Loucy (cell line): ENCODE data around the gene RAD51B.

Source experiments
- H2AFZ ChIP-seq: fragments of 200-600 bp; sonication (generic); 2 replicates; pipeline ENCODE4 v1.6.0; 2016; ENCODE audit warnings: antibody characterized with exemption, mild to moderate bottlenecking, low read length, moderate library complexity
- H3F3A ChIP-seq: fragments of 200-600 bp; 2 replicates; pipeline ENCODE4 v1.6.0; 2016; ENCODE audit warnings: antibody characterized with exemption, low read depth, mild to moderate bottlenecking
- H3K27me3 ChIP-seq: fragments of 200-600 bp; sonication (generic); 2 replicates; pipeline ENCODE4 v1.6.1; 2014; ENCODE audit warnings: low read length, mild to moderate bottlenecking; ENCODE audit not compliant: insufficient read depth, poor library complexity, severe bottlenecking
- H3K36me3 ChIP-seq: fragments of 200-600 bp; sonication (generic); 2 replicates; pipeline ENCODE4 v1.6.1; 2016; ENCODE audit warnings: low read length; ENCODE audit not compliant: insufficient read depth
- H3K4me1 ChIP-seq: fragments of 200-600 bp; sonication (generic); 2 replicates; pipeline ENCODE4 v1.5.1; 2014; ENCODE audit warnings: low read length, mild to moderate bottlenecking; ENCODE audit not compliant: insufficient read depth, poor library complexity, severe bottlenecking
- H3K4me2 ChIP-seq: fragments of 200-600 bp; sonication (generic); 2 replicates; pipeline ENCODE4 v1.6.0; 2014; ENCODE audit warnings: antibody characterized with exemption, low read length, low read depth, mild to moderate bottlenecking; ENCODE audit not compliant: poor library complexity, severe bottlenecking
- H3K4me3 ChIP-seq: fragments of 200-600 bp; sonication (generic); 2 replicates; pipeline ENCODE4 v1.5.1; 2014; ENCODE audit warnings: low read length, mild to moderate bottlenecking, mixed read lengths; ENCODE audit not compliant: poor library complexity, severe bottlenecking
- H3K79me2 ChIP-seq: fragments of 200-600 bp; sonication (generic); 2 replicates; pipeline ENCODE4 v1.6.1; 2014; ENCODE audit warnings: low read length; ENCODE audit not compliant: insufficient read depth
- H3K9ac ChIP-seq: fragments of 200-600 bp; sonication (generic); 2 replicates; pipeline ENCODE4 v1.6.0; 2014; ENCODE audit warnings: mild to moderate bottlenecking, low read depth, low read length, moderate library complexity; ENCODE audit not compliant: poor library complexity, severe bottlenecking
- H3K9me2 ChIP-seq: fragments of 200-600 bp; sonication (generic); replicated peaks from 2 replicates; pipeline ENCODE4 v1.6.1; 2016; ENCODE audit warnings: low read depth, low read length, mixed read lengths
- H3K9me3 ChIP-seq: fragments of 200-600 bp; sonication (generic); 2 replicates; pipeline ENCODE4 v1.6.1; 2014; ENCODE audit warnings: mild to moderate bottlenecking, antibody characterized with exemption, low read length, low read depth; ENCODE audit not compliant: insufficient read depth
- H4K20me1 ChIP-seq: fragments of 200-600 bp; sonication (generic); 2 replicates; pipeline ENCODE4 v1.6.0; 2014; ENCODE audit warnings: antibody characterized with exemption, low read length, mild to moderate bottlenecking; ENCODE audit not compliant: insufficient read depth, poor library complexity, severe bottlenecking
- CTCF ChIP-seq: fragments of 200-600 bp; sonication (generic); conservative IDR thresholded peaks from 2 replicates; pipeline ENCODE4 v1.5.1; 2014; ENCODE audit warnings: mild to moderate bottlenecking, antibody characterized with exemption, low read length
- EZH2phosphoT487 ChIP-seq: fragments of 200-600 bp; IDR thresholded peaks from 2 replicates; pipeline ENCODE4 v1.6.1; 2018; ENCODE audit warnings: antibody characterized with exemption, mild to moderate bottlenecking, moderate library complexity, borderline replicate concordance

The RAD51B gene

GRCh38 chr14:68707482-68707881 is 887.9 kb downstream of the RAD51B start:
- Histone ChIP-seq H3K9ac (no peak overlapping the region), H4K20me1 (no peaks in the 10 kb centered on the region), H3K36me3 (no peaks in the 10 kb centered on the region), H3F3A (no peaks in the 10 kb centered on the region), H3K27me3 (no peaks in the 10 kb centered on the region), H3K9me3 (no peaks in the 10 kb centered on the region), H3K4me2 (no peak overlapping the region), H3K9me2 (no peaks in the 10 kb centered on the region), H3K4me3 (no peak overlapping the region), H3K79me2 (no peaks in the 10 kb centered on the region), H3K4me1 (peaks cover 13% of the 10 kb centered on the region), H2AFZ (no peak overlapping the region)
- TF ChIP-seq EZH2phosphoT487 (no peak), CTCF (no peak)

GRCh38 chr14:68708343-68708742 is 888.8 kb downstream of the RAD51B start:
- peaks cover 7% of the 10 kb centered on the region for H3K4me1 ChIP-seq
- H4K20me1 ChIP-seq = no peaks in the 10 kb centered on the region
- no peaks in the 10 kb centered on the region for H3K79me2 ChIP-seq
- TF ChIP-seq EZH2phosphoT487 (no peak), CTCF (no peak)
- H3K4me3 ChIP-seq = no peak overlapping the region
- H3F3A ChIP-seq = no peaks in the 10 kb centered on the region
- H3K4me2 ChIP-seq = no peak overlapping the region
- H3K27me3 ChIP-seq = no peaks in the 10 kb centered on the region
- H3K9me3 ChIP-seq = no peaks in the 10 kb centered on the region
- H2AFZ ChIP-seq = no peak overlapping the region
- no peaks in the 10 kb centered on the region for H3K9me2 ChIP-seq
- no peaks in the 10 kb centered on the region for H3K36me3 ChIP-seq
- H3K9ac ChIP-seq = no peak overlapping the region

GRCh38 chr14:68709007-68709406 is 889.4 kb downstream of the RAD51B start:
- Histone ChIP-seq H3K9me2 (no peaks in the 10 kb centered on the region), H3K36me3 (no peaks in the 10 kb centered on the region), H3F3A (no peaks in the 10 kb centered on the region), H2AFZ (no peak overlapping the region), H3K79me2 (no peaks in the 10 kb centered on the region), H4K20me1 (no peaks in the 10 kb centered on the region), H3K4me2 (no peak overlapping the region), H3K9me3 (no peaks in the 10 kb centered on the region), H3K9ac (no peak overlapping the region), H3K4me1 (peaks cover 7% of the 10 kb centered on the region), H3K4me3 (no peak overlapping the region), H3K27me3 (no peaks in the 10 kb centered on the region)
- TF ChIP-seq EZH2phosphoT487 (no peak), CTCF (no peak)
